MCF 10A (cell line): ENCODE measurements around the gene CABP2. TPM values are rescaled to one million over a fixed set of nuclear protein-coding genes. Genes with fewer than 3 reads are reported as not detected.

Experiments used
- BruUV-seq: library from RNA; stranded (reverse); fragments of 400-500 nt; replicated peaks from 2 replicates; lab custom pipeline; 2021; lab: Mats Ljungman, UMichigan
- CTCF ChIA-PET: fragments of 300-600 bp; sonication (Branson Sonifier 250); formaldehyde crosslinking; extraction: SDS; loops from one replicate; lab custom pipeline; 2021; ENCODE audit warnings: antibody characterized with exemption, inconsistent platforms; lab: Yijun Ruan, JAX
- POLR2A ChIA-PET: fragments of 300-600, 350-650 bp; sonication (Branson Sonifier 250); formaldehyde crosslinking; extraction: SDS; loops from one replicate; lab custom pipeline; 2020; ENCODE audit warnings: antibody characterized with exemption, inconsistent platforms; lab: Yijun Ruan, JAX
- DNase-seq: peaks from one replicate; pipeline ENCODE4 v3.0.0-alpha.2; 2018; ENCODE audit not compliant: unreplicated experiment
- H3K27ac Mint-ChIP-seq: one replicate; pipeline ENCODE4 v1.8.0; 2022; ENCODE audit warnings: mild to moderate bottlenecking, low read depth, mixed read lengths; ENCODE audit not compliant: unreplicated experiment
- H3K27me3 Mint-ChIP-seq: one replicate; pipeline ENCODE4 v1.8.0; 2022; ENCODE audit warnings: mixed read lengths; ENCODE audit not compliant: insufficient read depth, unreplicated experiment
- H3K36me3 Mint-ChIP-seq: one replicate; pipeline ENCODE4 v1.8.0; 2022; ENCODE audit warnings: mild to moderate bottlenecking, moderate library complexity, mixed read lengths; ENCODE audit not compliant: insufficient read depth, unreplicated experiment
- H3K4me1 Mint-ChIP-seq: one replicate; pipeline ENCODE4 v1.8.0; 2022; ENCODE audit warnings: mixed read lengths; ENCODE audit not compliant: insufficient read depth, unreplicated experiment
- H3K4me3 Mint-ChIP-seq: one replicate; pipeline ENCODE4 v1.8.0; 2022; ENCODE audit warnings: mild to moderate bottlenecking, moderate library complexity, mixed read lengths; ENCODE audit not compliant: unreplicated experiment
- H3K9me3 Mint-ChIP-seq: one replicate; pipeline ENCODE4 v1.8.0; 2022; ENCODE audit warnings: mixed read lengths; ENCODE audit not compliant: unreplicated experiment
- intact Hi-C: fragments of 100-400 bp; cut with micrococcal nuclease; formaldehyde crosslinking; loops from 2 replicates; pipeline ENCODE4 v1.14.1; 2022
- total RNA-seq: library from RNA; stranded (reverse); gene quantifications from 2 replicates; pipeline ENCODE4 v1.2.3, GENCODE V29; 2022
- TF ChIP-seq, protein P1 (sequence below): fragments of 200-600 bp; IDR thresholded peaks from one replicate; pipeline ENCODE4 v1.8.0; 2022; ENCODE audit warnings: antibody characterized with exemption, mild to moderate bottlenecking; ENCODE audit not compliant: unreplicated experiment

Gene CABP2
- total RNA-seq, 1 experiment from 2014 or later: not detected

DNA sequence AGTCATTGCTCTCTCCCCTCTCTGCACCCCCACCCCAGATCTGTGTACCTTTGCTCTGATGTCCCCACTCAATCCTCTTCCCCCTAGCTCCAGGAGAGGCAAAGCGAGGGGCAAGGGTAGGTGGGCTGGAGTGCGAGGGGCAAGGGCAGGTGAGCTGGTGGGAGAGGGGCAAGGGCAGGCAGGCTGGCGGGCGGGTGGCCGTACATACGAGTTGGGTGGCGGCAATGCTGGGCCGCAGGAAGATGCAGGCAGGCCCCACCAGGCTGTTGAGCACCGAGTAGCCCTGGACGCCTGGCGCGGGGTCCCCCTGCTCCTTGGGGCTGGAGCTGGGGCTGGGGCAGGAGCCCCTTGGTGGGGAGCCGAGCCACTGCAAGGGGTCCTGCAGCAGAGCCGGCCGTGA, 908 bp downstream of the CABP2 start:
- ChIA-PET POLR2A (no interaction called here), CTCF (no interaction called here)
- H3K36me3 Mint-ChIP-seq: no peaks in the 10 kb centered on the region
- no peak for DNase-seq
- peaks cover 5% of the 10 kb centered on the region for H3K9me3 Mint-ChIP-seq
- no peaks in the 10 kb centered on the region for H3K4me1 Mint-ChIP-seq
- TF ChIP-seq, protein P1, sequence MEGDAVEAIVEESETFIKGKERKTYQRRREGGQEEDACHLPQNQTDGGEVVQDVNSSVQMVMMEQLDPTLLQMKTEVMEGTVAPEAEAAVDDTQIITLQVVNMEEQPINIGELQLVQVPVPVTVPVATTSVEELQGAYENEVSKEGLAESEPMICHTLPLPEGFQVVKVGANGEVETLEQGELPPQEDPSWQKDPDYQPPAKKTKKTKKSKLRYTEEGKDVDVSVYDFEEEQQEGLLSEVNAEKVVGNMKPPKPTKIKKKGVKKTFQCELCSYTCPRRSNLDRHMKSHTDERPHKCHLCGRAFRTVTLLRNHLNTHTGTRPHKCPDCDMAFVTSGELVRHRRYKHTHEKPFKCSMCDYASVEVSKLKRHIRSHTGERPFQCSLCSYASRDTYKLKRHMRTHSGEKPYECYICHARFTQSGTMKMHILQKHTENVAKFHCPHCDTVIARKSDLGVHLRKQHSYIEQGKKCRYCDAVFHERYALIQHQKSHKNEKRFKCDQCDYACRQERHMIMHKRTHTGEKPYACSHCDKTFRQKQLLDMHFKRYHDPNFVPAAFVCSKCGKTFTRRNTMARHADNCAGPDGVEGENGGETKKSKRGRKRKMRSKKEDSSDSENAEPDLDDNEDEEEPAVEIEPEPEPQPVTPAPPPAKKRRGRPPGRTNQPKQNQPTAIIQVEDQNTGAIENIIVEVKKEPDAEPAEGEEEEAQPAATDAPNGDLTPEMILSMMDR: no peak
- BruUV-seq: no TSS peak
- no peak overlapping the region for H3K4me3 Mint-ChIP-seq
- no peak overlapping the region for H3K27ac Mint-ChIP-seq
- intact Hi-C loops: no loop called here
- H3K27me3 Mint-ChIP-seq: peaks cover 11% of the 10 kb centered on the region

DNA sequence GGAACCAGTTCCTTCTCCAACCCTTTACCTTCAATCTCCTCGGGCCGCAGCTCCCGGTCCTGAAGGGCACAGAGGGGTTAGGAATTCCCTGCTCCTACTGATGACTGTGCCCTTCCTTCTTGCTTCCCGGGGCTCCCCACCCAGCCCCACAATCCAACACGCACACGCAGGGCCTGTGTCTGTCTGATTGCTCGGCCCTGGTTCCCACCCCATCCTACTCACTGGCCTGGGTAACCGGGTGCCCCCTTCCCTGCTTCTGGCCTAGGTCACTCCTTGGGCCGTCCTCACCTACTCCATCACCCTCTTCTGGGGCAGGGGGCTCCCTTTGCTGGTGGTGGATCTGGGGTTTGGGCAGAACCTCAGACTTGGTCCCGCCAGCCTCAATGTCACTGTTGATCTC, 1.3 kb downstream of the CABP2 start:
- H3K27ac Mint-ChIP-seq: no peak overlapping the region
- no peak for DNase-seq
- no peaks in the 10 kb centered on the region for H3K36me3 Mint-ChIP-seq
- intact Hi-C loops: no loop called here
- BruUV-seq: no TSS peak
- CTCF ChIA-PET: no interaction called here
- peaks cover under 1% of the 10 kb centered on the region for H3K9me3 Mint-ChIP-seq
- POLR2A ChIA-PET: interaction anchor here (1.2 kb wide), 1 partner anchor 16 kb away, joined by 3 read pairs; the partner anchor contains the start of gene PITPNM1
- TF ChIP-seq, protein P1: no peak
- no peaks in the 10 kb centered on the region for H3K4me1 Mint-ChIP-seq
- H3K4me3 Mint-ChIP-seq: no peak overlapping the region
- H3K27me3 Mint-ChIP-seq: peaks cover 11% of the 10 kb centered on the region

DNA sequence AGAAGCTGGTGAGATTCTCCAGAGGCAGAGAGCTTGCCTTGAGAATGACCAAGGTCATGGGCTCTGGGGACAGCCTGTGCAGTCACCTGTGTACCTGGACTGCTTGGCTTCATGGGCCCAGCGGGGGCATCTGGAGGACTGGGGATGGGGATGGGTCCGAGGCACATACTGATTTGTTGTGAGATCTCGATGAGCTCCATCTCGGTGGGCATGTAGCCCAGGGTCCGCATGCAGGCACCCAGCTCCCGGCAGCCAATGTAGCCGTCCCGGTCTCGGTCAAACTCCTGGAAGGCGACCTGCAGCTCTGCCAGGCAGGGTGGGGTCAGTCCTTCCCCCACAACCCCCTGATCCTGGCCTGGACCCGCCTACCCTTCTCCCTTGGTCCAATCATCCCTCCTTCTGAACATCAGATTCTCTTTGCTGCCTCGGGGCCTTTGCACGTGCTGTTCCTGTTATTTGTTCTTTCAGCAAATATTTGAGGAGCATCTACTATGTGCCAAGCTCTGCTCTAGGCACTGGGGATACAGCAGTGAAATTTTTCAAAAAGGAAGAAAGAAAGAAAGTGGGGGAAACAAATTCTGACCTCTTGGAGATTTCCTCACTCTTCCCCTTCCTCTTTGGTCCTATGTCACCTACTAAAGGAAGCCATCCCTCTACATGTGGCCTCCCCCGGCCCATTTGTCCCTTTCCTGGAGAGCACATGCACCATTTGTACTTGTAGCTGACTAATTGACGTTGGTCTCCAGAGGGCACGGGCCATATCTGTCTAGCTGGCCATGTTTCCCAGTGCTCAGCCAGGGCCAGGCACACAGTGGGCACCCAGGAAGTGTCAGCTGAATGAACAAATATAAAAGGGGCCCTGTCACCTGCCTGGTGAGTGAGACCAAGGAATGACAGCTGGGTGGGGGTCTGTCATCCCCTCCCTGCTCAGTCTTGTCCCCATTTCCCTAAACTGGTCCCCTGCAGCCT, 2.1 kb downstream of the CABP2 start:
- DNase-seq: no peak
- Mint-ChIP-seq H3K27ac (no peak overlapping the region), H3K9me3 (no peaks in the 10 kb centered on the region), H3K4me3 (no peak overlapping the region), H3K36me3 (no peaks in the 10 kb centered on the region), H3K4me1 (no peaks in the 10 kb centered on the region), H3K27me3 (peaks cover 11% of the 10 kb centered on the region)
- ChIA-PET POLR2A (interaction anchor here (1.2 kb wide), 1 partner anchor 16 kb away, joined by 3 read pairs; the partner anchor contains the start of gene PITPNM1), CTCF (interaction anchor here (0.6 to 0.7 kb wide), 2 partner anchors 22 to 51 kb away, joined by 3 read pairs; no protein-coding TSS in a partner anchor)
- intact Hi-C loops: no loop called here
- BruUV-seq: no TSS peak
- TF ChIP-seq, protein P1: no peak

DNA sequence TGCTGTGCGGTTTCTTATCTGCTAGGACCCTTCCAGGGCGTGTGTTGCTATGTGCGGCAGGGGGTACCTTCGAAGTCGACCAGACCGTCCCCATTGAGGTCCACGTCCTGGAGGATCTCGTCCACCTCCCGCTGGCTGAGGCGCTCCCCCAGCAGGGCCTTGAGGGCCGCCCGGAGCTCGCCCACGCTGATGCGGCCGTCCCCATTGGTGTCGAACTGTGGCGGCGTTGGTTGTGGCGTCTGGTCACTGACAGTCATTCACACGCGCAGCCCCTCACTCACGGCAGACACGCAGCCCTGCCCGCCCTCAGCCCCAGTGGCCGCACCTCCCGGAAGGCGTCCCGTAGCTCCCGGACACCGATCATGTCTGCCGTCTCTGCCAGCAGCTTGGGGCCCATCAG, 3.5 kb downstream of the CABP2 start:
- CTCF ChIA-PET: interaction anchor here (0.6 kb wide), 1 partner anchor 53 kb away, joined by 3 read pairs; no protein-coding TSS in a partner anchor
- Mint-ChIP-seq H3K27ac (no peak overlapping the region), H3K9me3 (no peaks in the 10 kb centered on the region), H3K36me3 (no peaks in the 10 kb centered on the region), H3K4me3 (no peak overlapping the region), H3K27me3 (peaks cover 8% of the 10 kb centered on the region), H3K4me1 (no peaks in the 10 kb centered on the region)
- intact Hi-C loops: no loop called here
- TF ChIP-seq, protein P1: no peak
- POLR2A ChIA-PET: no interaction called here
- BruUV-seq: no TSS peak
- no peak for DNase-seq
